Prostate gland (tissue), 2 donors: ENCODE results near the gene MBP. TPM values are rescaled to one million over a fixed set of nuclear protein-coding genes. Genes with fewer than 3 reads are reported as not detected.

Source experiments
- DNase-seq: peaks from one replicate; pipeline ENCODE4 v3.0.0-alpha.2; 2019; ENCODE audit warnings: low spot score
- H3K27ac ChIP-seq, 2 donors: fragments of 200-600 bp; sonication (generic); 2 replicates each; pipeline ENCODE4 v1.5.1; 2017 to 2019
- H3K27me3 ChIP-seq: fragments of 200-600 bp; sonication (generic); replicated peaks from 2 replicates; pipeline ENCODE4 v1.5.1; 2019; ENCODE audit not compliant: insufficient read depth
- H3K36me3 ChIP-seq, 2 donors: fragments of 200-600 bp; sonication (generic); 1 replicate in 1 of 2; 2 replicates in 1 of 2; pipeline versions ENCODE4 v1.5.1 to v1.8.1; 2017 to 2019
- H3K4me1 ChIP-seq: fragments of 200-600 bp; sonication (generic); replicated peaks from 2 replicates; pipeline ENCODE4 v1.5.1; 2019
- H3K4me3 ChIP-seq, 2 donors: fragments of 200-600 bp; sonication (generic); 2 replicates each; pipeline ENCODE4 v1.5.1; 2017 to 2019
- H3K9me3 ChIP-seq: fragments of 200-600 bp; sonication (generic); 2 replicates; pipeline ENCODE4 v1.5.1; 2017
- POLR2A ChIP-seq: fragments of 450-650 bp; IDR thresholded peaks from one replicate; pipeline ENCODE4 v1.6.1; 2016; ENCODE audit warnings: antibody characterized with exemption, mild to moderate bottlenecking
- POLR2AphosphoS5 ChIP-seq: sonication (generic); formaldehyde crosslinking; IDR thresholded peaks from one replicate; pipeline ENCODE4 v1.6.1; 2017; ENCODE audit warnings: antibody characterized with exemption
- WGBS: methylation state at CpG from one replicate; pipeline ENCODE4 v1.1.5; 2018; 5-methylcytosine and 5-hydroxymethylcytosine counted together
- intact Hi-C: fragments of 100-400 bp; cut with DNase I; formaldehyde crosslinking; loops from one replicate; pipeline ENCODE4 v1.14.2; 2022
- total RNA-seq, 2 donors: library from RNA; depleted of rRNA; stranded (reverse); fragments of >200 nt; gene quantifications; one replicate each; pipeline ENCODE4 v1.1.0, GENCODE V29; 2016
- TF ChIP-seq, protein P1 (sequence below), 4 experiments: fragments of 200-600 bp in 2 of 4; fragments of 450-650 bp in 2 of 4; sonication (generic) in 2 of 4; IDR thresholded peaks; 1 replicate in 3 of 4; 2 replicates in 1 of 4; pipeline ENCODE4 v1.5.1; 2016 to 2019; ENCODE audit warnings: antibody characterized with exemption in 4 of 4, mild to moderate bottlenecking in 2 of 4, moderate library complexity in 2 of 4

MBP gene
- total RNA-seq, 2 donors from 2014 or later = 19.8 to 43.5 TPM

- intact Hi-C loops = no loop called here
- Histone ChIP-seq H3K4me3 (no peak overlapping the region), H3K9me3 (no peaks in the 10 kb centered on the region), H3K27ac (no peak overlapping the region), H3K4me1 (no peaks in the 10 kb centered on the region), H3K27me3 (no peaks in the 10 kb centered on the region), H3K36me3 (no peaks in the 10 kb centered on the region)
- DNase-seq = no peak
- 97% methylated on average over 22 of the region's 23 CpGs for WGBS
- TF ChIP-seq, protein P1, sequence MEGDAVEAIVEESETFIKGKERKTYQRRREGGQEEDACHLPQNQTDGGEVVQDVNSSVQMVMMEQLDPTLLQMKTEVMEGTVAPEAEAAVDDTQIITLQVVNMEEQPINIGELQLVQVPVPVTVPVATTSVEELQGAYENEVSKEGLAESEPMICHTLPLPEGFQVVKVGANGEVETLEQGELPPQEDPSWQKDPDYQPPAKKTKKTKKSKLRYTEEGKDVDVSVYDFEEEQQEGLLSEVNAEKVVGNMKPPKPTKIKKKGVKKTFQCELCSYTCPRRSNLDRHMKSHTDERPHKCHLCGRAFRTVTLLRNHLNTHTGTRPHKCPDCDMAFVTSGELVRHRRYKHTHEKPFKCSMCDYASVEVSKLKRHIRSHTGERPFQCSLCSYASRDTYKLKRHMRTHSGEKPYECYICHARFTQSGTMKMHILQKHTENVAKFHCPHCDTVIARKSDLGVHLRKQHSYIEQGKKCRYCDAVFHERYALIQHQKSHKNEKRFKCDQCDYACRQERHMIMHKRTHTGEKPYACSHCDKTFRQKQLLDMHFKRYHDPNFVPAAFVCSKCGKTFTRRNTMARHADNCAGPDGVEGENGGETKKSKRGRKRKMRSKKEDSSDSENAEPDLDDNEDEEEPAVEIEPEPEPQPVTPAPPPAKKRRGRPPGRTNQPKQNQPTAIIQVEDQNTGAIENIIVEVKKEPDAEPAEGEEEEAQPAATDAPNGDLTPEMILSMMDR (IDR thresholded peaks at IDR 0.05) = no peak
- no peak for TF ChIP-seq POLR2A
- no peak for TF ChIP-seq POLR2AphosphoS5
These were observed 12.6 kb downstream of the MBP start for GRCh38 chr18:77119851-77120491.

DNA sequence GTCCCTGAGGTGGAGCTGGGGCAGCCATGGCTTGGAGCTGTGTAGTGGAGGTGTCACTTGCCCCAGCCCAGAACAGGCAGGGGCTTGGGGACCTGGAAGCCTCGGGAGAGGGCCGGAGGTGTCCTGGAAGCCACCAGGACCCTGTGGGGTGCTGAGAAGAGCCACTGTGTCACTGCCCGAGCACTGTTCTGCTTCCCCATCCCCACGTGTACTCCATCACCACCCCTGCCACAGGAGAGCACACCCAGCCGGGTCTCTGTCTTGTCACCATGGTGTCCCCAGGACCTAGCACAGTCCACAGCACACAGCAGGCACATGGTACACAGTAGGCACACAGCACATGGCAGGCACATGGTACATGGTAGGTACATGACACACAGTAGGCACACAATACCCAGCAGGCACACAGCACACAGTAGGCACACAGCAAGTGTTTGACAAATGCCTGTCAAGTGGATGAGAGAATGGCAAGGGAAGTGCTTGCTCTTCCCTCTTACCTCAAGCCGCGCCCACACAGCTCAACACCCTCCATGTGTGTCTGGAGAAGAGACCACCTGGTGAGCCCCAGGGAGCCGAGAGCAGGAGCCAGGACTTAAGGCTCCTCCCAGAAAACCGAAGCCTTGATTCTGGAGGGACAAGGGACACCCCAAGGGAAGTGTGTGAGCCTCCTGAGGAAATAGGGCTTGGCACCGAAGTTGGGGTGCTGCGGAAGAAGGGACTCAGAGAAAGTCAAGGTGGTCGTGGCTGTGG lies 13.3 kb downstream of the MBP start:
- Histone ChIP-seq H3K4me1 (peaks cover under 1% of the 10 kb centered on the region), H3K27ac (no peak overlapping the region), H3K9me3 (no peaks in the 10 kb centered on the region), H3K27me3 (no peaks in the 10 kb centered on the region), H3K36me3 (no peaks in the 10 kb centered on the region), H3K4me3 (no peak overlapping the region)
- TF ChIP-seq POLR2AphosphoS5 (no peak), POLR2A (no peak)
- TF ChIP-seq, protein P1 (IDR thresholded peaks at IDR 0.05) = no peak
- intact Hi-C loops = no loop called here
- DNase-seq = no peak
- WGBS = 94% methylated on average over 12 of the region's 12 CpGs

DNA sequence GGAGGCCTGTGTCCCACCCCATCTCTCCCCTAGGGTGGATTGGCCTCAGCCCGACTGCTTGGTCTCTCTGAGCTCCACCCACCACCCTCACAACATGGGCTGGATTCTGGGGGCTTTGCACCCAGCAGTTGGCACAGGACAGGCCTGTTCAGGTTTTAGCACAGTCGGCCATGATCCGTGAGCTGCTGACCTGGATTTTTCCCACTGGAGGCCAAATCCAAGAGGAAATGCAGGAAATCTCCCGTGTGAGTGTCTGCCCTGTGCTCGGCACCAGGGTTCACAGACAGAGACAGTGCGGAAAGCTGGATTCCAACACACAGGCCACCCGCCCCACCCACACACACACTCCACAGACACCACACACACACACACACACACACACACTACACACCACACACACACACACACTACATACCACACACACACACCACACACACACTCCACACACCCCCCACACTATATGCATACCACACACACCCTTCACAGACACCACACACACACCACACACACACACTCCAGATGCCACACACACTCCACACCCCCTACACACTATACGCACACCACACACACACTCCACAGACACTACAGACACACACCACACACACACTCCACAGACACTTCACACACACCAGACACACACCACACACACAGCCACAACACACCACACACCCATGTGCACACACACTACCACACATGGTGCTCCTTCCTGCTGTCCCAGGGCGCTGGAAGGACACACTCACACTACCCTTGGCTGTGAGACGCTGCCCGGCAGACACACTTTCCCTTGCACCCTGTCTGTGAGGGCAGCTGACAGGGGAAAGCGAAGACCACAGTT lies 14.1 kb downstream of the MBP start:
- Histone ChIP-seq H3K4me1 (peaks cover 3% of the 10 kb centered on the region), H3K4me3 (no peak overlapping the region), H3K9me3 (no peaks in the 10 kb centered on the region), H3K27ac (no peak overlapping the region), H3K36me3 (no peaks in the 10 kb centered on the region), H3K27me3 (no peaks in the 10 kb centered on the region)
- TF ChIP-seq, protein P1 (IDR thresholded peaks at IDR 0.05) = no peak
- TF ChIP-seq POLR2A (no peak), POLR2AphosphoS5 (no peak)
- DNase-seq = no peak
- 92% methylated on average over 12 of the region's 12 CpGs for WGBS
- intact Hi-C loops = no loop called here

- Histone ChIP-seq H3K36me3 (no peaks in the 10 kb centered on the region), H3K4me1 (peaks cover 3% of the 10 kb centered on the region), H3K4me3 (no peak overlapping the region), H3K27ac (no peak overlapping the region), H3K27me3 (no peaks in the 10 kb centered on the region), H3K9me3 (no peaks in the 10 kb centered on the region)
- TF ChIP-seq POLR2A = no peak
- TF ChIP-seq, protein P1 (IDR thresholded peaks at IDR 0.05) = no peak
- no peak for TF ChIP-seq POLR2AphosphoS5
- DNase-seq = no peak
- WGBS = 94% methylated on average over 18 of the region's 18 CpGs
- intact Hi-C loops = no loop called here
These were observed 16.1 kb downstream of the MBP start for GRCh38 chr18:77116201-77117080.
